A549 treated with RU486 at 1 μM for 4 hours (cell line): ENCODE results near the gene PCK2. TPM values are rescaled to one million over a fixed set of nuclear protein-coding genes. Genes with fewer than 3 reads are reported as not detected.

ENCODE experiments used
- total RNA-seq: library from RNA; stranded (reverse); fragments of 200-300 nt; extraction: Qiagen RNA extraction; gene quantifications from 5 replicates; pipeline ENCODE4 v1.2.3, GENCODE V29; 2022; ENCODE audit warnings: low read depth

PCK2 gene
- 16.5 to 22.6 TPM (median 20.9 TPM) in 5 replicates for total RNA-seq

DNA sequence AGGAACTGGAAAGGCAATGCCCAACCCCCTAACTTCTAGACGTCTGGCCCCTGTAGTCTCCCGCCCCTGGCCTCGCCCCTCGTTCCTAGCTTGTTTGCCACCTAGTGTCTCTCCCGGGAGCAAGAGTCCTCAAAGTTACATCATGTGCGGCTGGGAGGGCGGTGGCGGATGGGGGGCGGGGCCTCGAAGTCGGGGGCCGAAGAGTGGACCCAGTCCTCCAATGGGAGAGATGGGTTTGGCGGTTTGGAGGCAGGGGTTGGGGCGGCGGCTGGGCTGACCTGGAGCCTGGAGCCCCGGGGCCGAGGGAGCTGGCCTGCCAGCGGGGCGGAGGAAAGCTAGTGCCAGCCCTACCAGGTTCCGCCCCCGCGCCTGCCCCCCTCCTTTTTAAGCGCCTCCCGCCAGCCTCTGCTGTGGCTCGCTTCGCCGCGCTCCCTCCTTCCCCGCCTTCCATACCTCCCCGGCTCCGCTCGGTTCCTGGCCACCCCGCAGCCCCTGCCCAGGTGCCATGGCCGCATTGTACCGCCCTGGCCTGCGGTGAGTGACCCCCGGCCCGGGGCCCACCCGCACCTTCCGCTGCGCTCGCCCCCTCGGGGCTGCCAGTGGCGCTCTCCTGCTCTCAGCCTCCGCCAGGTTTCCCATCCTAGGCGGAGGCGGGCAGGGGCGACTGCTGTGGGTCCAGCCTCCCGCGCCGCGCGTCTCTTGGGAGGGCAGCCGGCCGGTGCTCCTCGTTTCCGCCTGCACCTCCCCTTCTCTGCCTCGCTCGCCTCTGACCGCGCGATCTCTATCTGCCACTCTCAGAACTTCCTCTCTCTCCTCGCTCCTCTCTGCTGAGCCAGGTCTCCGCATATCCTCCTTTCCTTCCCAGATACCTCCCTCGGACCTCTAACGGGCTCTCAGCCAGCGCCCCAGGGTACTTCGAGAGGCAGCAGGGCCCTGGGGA, at the start of gene PCK2:
Gene PCK2, plus strand, starts transcription at position 411 of the 940 bp plus-strand sequence. Its CDS starts 95 bp downstream, at position 506.

DNA sequence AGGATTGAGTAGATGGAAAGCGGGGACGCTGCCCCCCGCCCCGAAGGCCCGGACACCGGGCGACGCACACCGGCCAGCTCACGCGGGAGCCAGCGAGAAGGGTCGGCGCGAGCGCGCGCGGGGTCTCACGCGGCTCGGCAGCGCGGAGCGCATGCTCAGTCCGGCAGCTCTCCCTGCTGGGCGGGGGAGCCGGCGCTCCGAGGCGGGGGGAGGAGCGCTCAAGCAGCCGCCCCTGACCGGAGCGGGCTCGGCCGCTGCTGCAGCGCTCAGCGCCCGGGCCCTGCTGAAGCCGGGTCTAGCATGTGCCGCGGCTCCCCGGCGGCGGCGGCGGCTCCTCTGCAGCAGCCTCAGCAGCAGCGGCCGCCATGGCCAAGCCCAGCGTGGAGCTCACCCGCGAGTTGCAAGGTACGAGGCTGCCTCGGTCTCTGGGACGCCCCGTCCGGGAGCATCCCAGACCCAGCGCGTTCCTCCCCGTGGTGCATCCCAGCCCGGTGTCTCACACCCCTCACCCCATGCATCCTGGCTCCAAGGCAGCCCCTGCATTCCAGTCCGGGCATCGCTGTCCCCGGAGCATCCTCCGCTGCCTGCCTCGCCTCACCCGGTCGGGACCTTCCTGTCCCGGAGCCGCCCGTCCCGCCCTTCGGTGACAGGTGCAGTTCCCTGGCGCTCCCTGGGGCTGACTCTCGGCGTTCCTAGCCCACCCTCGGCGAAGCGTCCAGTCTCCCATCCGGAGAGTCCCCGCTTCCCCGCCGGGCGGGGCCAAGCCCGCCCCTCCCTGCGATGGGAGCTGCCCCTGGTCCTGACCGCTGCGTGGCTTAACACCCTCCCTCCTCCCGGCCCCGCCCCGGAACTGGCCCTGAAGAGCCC, 42.1 kb upstream of the PCK2 start, which contains the start of gene CARMIL3:
Gene CARMIL3, plus strand, starts transcription at position 221 of the 867 bp plus-strand sequence. Its CDS starts 145 bp downstream, at position 366.

DNA sequence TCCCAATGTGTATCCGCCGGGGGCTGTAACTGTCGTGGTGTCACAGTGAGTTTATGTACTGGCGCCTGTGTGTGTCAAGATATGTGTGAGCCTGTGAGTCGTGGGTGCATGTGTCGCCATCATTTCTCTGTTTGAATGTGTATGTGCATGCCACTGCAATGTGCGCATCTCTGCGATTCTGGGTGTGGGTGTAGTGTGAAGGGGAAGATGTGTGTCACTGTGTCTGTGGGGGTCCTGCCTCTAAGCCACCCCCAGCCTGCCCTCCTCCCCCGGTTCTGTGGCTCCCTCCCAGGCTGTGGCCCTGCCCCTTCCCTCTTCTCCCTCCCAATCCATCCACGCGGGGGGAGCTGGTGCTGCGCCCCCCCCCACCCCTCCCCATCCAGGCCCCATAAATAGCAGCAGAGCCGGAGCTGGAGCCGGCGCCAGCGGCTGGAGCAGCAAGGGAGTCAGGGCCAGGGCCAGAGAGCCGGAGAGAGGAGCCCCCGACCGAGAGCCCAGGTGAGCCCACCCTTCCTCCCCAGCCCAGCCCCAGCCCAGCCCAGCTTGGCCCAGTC, 22.9 kb upstream of the PCK2 start, which contains the start of gene CPNE6:
Gene CPNE6, plus strand, starts transcription at position 419 of the 554 bp plus-strand sequence. CDS start 1,375 bp downstream, outside the sequence.

DNA sequence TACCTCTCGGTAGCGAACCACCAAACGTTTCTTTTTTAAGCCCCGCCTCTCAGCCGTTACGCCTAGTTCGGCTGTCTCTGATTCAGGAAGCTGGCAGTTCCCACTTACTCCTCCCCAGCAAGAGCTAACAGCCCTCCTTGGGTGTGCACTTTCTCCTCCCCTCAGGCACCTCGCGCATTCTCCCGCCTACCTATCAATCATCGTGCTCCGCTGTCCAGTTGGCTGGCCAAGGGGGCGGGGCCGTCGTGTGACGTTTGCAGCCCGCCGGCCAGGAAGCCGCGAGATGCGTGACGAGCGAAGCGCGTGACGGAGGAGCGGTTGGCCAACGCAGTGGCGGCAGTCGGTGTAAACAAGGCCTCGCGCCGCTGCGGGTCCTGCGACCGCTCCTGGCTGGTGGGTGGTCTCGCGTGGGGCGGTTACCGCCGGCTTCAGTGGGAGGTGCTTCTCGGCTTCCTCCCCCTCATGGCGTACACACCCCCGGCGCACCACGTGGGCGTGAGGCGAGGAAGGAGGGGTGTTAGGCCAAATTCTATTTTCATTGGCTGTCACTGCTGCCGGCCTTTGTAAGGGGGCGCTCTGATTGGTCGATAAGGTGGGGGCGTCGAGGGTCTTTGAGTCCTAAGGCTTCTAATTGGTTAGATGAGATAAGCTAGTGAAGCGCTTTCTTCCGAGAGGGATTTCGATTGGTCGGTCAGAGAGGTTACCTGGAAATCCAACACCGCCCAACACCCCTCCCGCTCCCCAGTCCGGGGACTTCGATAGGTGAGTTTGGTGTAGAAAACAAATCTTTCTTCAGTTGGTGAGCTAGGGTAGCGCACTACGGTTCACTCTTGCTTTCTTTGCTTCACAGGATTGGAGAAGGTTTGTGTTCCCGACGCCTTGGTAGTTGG, 20.7 kb downstream of the PCK2 start, which contains the start of the genes DCAF11 and NRL:
Gene DCAF11, plus strand, starts transcription at position 246 of the 890 bp plus-strand sequence. CDS start 818 bp downstream, outside the sequence.
Gene NRL, minus strand, starts transcription at position 418 of the 890 bp plus-strand sequence. CDS start 32,101 bp downstream, outside the sequence.

DNA sequence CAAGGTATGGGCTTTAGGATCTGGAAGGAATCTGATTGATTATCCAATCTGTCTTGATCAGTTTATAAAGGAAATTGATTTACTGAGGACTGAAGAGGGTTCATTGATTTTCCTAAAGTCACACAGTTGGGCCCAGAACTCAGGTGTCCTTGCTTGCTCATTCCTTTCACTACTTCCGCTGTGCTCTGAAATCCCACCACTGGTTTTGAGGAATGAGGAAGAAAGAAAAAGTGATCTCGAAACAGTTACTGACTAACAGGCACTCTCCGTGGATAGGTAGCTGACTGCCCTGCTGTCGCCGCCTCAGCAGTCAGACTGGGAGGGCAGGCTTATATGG, 36.2 kb downstream of the PCK2 start, which contains the start of gene FITM1:
Gene FITM1, plus strand, starts transcription at position 280 of the 337 bp plus-strand sequence. CDS start 905 bp downstream, outside the sequence.

DNA sequence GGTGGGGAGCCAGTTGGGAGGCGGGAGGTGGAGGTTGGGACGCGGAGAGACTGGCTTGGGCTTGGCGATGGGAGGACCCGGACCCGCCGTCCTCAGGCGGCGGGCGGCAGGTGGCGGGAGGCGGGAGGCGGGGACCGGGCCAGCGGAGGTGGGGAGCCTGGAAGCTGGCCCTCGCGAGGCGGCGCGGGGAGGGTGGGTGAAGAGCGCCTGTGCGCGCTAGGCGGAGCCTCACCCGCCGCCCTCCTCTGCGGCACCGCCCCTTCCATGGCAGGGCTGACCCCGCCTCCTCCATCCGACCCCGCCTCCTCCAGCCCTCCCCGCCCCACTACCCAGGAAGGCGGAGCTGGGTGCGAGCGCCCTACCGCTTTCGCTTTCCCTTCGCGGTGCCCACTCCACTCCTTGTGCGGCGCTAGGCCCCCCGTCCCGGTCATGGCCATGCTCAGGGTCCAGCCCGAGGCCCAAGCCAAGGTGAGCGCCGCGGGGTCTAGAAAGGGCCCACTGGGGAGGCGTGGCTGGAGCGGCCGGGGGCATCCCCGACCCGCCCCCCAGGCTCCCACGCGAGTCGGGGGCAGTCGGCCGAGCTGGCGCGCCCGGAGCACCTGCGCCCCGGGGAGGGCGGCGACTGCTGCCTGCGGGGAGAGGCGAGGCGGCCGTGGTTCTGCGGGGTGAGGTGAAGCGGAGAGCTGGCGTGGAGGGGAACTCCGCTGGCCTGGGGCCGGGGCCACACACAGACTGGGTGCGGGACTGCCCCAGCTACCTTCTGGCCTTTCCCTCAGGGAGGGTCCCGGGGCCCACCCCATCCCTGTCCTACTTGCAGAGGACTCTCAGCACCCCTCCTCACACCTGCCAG, 41.9 kb downstream of the PCK2 start, which contains the start of gene PSME1:
Gene PSME1, plus strand, starts transcription at position 361 of the 850 bp plus-strand sequence. Its CDS starts 69 bp downstream, at position 430.

DNA sequence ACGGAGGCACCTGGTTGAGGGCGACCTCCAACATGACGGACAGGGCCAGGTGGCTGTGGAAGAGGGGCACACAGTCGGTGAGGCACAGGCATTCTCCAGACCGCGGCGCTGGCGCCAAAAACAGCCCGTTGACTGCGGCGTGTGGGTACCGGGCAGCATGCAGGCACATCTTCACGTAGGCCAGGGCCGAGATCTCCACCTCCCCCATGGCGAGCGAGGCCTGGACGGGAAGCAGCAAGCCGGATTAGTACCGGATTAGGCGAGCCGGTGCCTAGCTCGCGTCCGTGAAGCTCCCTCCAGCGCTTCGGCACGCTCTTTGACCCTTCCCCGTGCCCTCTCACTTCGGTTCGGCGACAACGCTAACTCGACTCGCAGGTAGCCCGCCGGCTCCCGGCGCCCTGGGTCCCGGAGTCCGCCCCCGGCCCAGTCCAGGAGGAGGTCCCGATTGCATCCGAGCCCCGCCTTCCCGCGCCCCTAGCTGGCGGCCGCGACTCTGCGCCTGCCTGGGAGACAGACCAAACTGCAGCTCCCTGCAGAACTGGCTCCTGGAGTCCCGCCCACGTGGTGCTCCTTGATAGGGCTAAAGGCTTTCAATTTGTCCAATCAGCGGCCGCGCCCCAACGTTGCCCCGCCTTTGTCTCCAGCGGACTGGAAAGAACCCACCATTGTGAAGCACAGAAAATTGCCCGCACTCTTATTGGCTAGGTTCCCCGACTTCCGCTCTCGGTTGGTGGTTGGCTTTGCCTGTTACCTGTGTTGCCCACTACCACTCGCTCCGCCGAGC, 47.2 kb downstream of the PCK2 start, which contains the start of gene EMC9:
Gene EMC9, minus strand, starts transcription at position 495 of the 784 bp plus-strand sequence. Its CDS starts 287 bp downstream, at position 208.

DNA sequence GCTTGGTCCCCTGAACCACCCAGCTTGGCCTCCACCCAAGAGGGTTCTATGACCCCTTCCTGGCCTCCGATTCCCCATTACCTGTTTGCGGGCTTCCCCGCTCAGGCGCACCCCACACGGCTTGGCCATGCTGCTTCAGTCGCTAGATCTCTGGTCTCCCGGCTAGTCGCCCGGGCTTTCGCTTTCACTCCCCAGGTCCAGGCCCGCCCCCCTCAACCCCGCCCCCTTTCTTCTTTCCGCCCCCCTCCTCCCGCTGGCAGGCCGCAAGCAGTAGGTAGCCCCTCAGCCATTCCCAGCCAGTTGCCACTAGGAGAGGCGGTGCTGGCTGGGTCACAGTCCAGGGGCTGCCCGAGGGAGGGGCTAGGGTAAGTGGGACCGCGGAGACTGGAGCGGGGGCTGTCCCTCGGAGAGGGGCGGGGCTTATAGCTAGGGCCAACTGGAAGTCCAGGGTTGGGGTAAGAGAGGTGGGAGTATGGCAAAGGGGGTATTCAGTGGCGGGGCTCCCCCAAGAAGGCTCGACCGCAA, 52.4 kb downstream of the PCK2 start, which contains the start of gene PSME2:
Gene PSME2, minus strand, starts transcription at position 158 of the 525 bp plus-strand sequence. Its CDS starts 29 bp downstream, at position 129.

DNA sequence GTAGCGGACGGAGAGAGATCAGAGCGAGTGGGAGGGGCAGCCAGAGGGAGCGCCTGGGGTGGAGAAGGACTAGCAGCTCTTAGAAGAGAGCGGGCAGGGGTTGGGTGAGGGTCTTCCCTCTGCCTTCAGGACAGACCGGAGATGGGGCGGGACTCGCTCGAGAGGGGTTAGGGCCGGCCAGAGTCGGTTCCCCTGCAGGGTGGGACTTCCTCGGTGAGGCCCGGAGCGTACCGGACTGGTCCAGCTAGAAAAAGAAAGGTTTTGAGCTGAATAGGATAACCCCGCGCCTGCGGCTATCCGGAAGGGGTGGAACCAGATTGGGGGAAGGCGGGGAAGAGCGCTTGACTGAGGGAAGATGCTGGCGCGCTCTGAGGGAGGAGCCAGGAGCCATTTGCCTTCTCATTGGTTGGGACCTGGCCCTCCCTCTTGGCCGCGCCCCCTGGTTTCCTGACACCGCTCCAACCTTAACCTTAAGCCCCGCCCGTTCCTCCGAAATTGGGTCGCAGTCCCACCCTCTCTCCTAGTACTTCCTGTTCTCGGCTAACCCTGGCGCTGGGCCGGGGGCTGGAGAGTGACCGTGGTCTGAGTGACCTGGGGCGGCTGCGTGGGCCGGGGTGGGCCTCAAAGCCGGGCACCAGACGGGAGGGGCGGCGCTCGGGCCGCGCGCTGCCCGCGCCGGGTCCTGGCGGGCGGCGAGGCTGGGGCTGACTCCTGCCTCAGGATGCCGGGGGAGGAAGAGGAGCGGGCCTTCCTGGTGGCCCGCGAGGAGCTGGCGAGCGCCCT, 53.1 kb downstream of the PCK2 start, which contains the start of gene RNF31:
Gene RNF31, plus strand, starts transcription at position 521 of the 783 bp plus-strand sequence. Its CDS starts 201 bp downstream, at position 722.

Other genes starting within 250 kb of the PCK2 start
- 42.2 to 47.9 TPM (median 46.2 TPM) in 5 replicates for gene DHRS4, start 140.5 kb upstream of the PCK2 start, total RNA-seq
- gene DHRS4L2, start 105.4 kb upstream of the PCK2 start, total RNA-seq = 22.1 to 37.0 TPM (median 30.3 TPM) in 5 replicates
- gene CARMIL3, start 42.3 kb upstream of the PCK2 start, total RNA-seq = 0.34 to 0.95 TPM (median 0.49 TPM) in 5 replicates
- not detected in 5 replicates for gene CPNE6, start 22.7 kb upstream of the PCK2 start, total RNA-seq
- gene DCAF11, start 20.5 kb downstream of the PCK2 start, total RNA-seq = 19.5 to 23.6 TPM (median 20.5 TPM) in 5 replicates
- 0.72 to 1.2 TPM (median 0.80 TPM) in 5 replicates for gene NRL, start 20.6 kb downstream of the PCK2 start, total RNA-seq
- gene FITM1, start 36.3 kb downstream of the PCK2 start, total RNA-seq = 0.17 to 0.31 TPM in 2 of 5 replicates, not detected in the others
- 166 to 196 TPM (median 176 TPM) in 5 replicates for gene PSME1, start 41.9 kb downstream of the PCK2 start, total RNA-seq
- gene EMC9, start 47.3 kb downstream of the PCK2 start, total RNA-seq = 45.0 to 65.7 TPM (median 61.1 TPM) in 5 replicates
- gene PSME2, start 52.3 kb downstream of the PCK2 start, total RNA-seq = 163 to 221 TPM (median 173 TPM) in 5 replicates
- gene RNF31, start 53.2 kb downstream of the PCK2 start, total RNA-seq = 18.9 to 37.4 TPM (median 28.0 TPM) in 5 replicates
- 14.5 to 20.9 TPM (median 16.8 TPM) in 5 replicates for gene IRF9, start 67.0 kb downstream of the PCK2 start, total RNA-seq
- gene REC8, start 77.8 kb downstream of the PCK2 start, total RNA-seq = 4.0 to 5.5 TPM (median 5.1 TPM) in 5 replicates
- gene IPO4, start 94.5 kb downstream of the PCK2 start, total RNA-seq = 79.3 to 90.2 TPM (median 86.3 TPM) in 5 replicates
- gene TM9SF1, start 101.1 kb downstream of the PCK2 start, total RNA-seq = 63.2 to 70.0 TPM (median 67.6 TPM) in 5 replicates
- gene TSSK4, start 111.4 kb downstream of the PCK2 start, total RNA-seq = not detected in 5 replicates
- gene CHMP4A, start 119.2 kb downstream of the PCK2 start, total RNA-seq = 71.9 to 101 TPM (median 93.0 TPM) in 5 replicates
- 27.3 to 34.4 TPM (median 29.4 TPM) in 5 replicates for gene MDP1, start 121.8 kb downstream of the PCK2 start, total RNA-seq
- gene NEDD8, start 138.1 kb downstream of the PCK2 start, total RNA-seq = 444 to 520 TPM (median 484 TPM) in 5 replicates
- 54.3 to 66.4 TPM (median 58.1 TPM) in 5 replicates for gene GMPR2, start 138.6 kb downstream of the PCK2 start, total RNA-seq
- gene TINF2, start 148.3 kb downstream of the PCK2 start, total RNA-seq = 34.2 to 38.2 TPM (median 36.6 TPM) in 5 replicates
- gene TGM1, start 168.9 kb downstream of the PCK2 start, total RNA-seq = 0.53 to 1.1 TPM (median 1.0 TPM) in 5 replicates
- gene RABGGTA, start 177.3 kb downstream of the PCK2 start, total RNA-seq = 15.2 to 18.4 TPM (median 16.6 TPM) in 5 replicates
- 10.3 to 14.0 TPM (median 13.1 TPM) in 5 replicates for gene DHRS1, start 205.5 kb downstream of the PCK2 start, total RNA-seq
- 13.7 to 17.0 TPM (median 16.6 TPM) in 5 replicates for gene NOP9, start 205.5 kb downstream of the PCK2 start, total RNA-seq
- 0.15 to 1.00 TPM (median 0.20 TPM) in 5 replicates for gene CIDEB, start 213.7 kb downstream of the PCK2 start, total RNA-seq
- gene LTB4R2, start 215.8 kb downstream of the PCK2 start, total RNA-seq = 2.5 to 5.7 TPM (median 4.3 TPM) in 5 replicates
- 3.7 to 6.6 TPM (median 6.4 TPM) in 5 replicates for gene LTB4R, start 217.2 kb downstream of the PCK2 start, total RNA-seq
- gene ADCY4, start 240.8 kb downstream of the PCK2 start, total RNA-seq = not detected in 5 replicates
- not detected in 5 replicates for gene RIPK3, start 245.7 kb downstream of the PCK2 start, total RNA-seq